Osteoblast (primary cell): Measurements from ENCODE around the gene DUSP3. TPM values are rescaled to one million over a fixed set of nuclear protein-coding genes. Genes with fewer than 3 reads are reported as not detected.

Source experiments
- DNase-seq: peaks from one replicate; pipeline ENCODE4 v3.0.0; 2011; ENCODE audit warnings: low spot score, mixed read lengths; ENCODE audit not compliant: insufficient read length; ENCODE audit errors: missing footprints
- H2AFZ ChIP-seq: 2 replicates; pipeline ENCODE4 v1.6.0; 2011; ENCODE audit warnings: mild to moderate bottlenecking, low read length
- H3K27ac ChIP-seq: 2 replicates; pipeline ENCODE4 v1.5.1; 2011; ENCODE audit warnings: mild to moderate bottlenecking, low read depth, low read length, moderate library complexity
- H3K27me3 ChIP-seq: 2 replicates; pipeline ENCODE4 v1.6.0; 2012; ENCODE audit warnings: mild to moderate bottlenecking, control low read depth, inconsistent platforms, low read length, moderate library complexity; ENCODE audit not compliant: insufficient read depth
- H3K36me3 ChIP-seq: 2 replicates; pipeline ENCODE4 v1.5.1; 2011; ENCODE audit warnings: mild to moderate bottlenecking, low read length, control low read depth, moderate library complexity; ENCODE audit not compliant: insufficient read depth
- H3K4me1 ChIP-seq: 2 replicates; pipeline ENCODE4 v1.5.1; 2011; ENCODE audit warnings: mild to moderate bottlenecking, low read length, control low read depth, moderate library complexity; ENCODE audit not compliant: insufficient read depth
- H3K4me2 ChIP-seq: 2 replicates; pipeline ENCODE4 v1.6.0; 2011; ENCODE audit warnings: mild to moderate bottlenecking, low read length; ENCODE audit not compliant: insufficient read depth
- H3K4me3 ChIP-seq: fragments of 200-600 bp; sonication (generic); 3 replicates; pipeline ENCODE4 v1.5.1; 2012; ENCODE audit warnings: mild to moderate bottlenecking, low read length, inconsistent platforms; ENCODE audit not compliant: insufficient read depth
- H3K79me2 ChIP-seq: 2 replicates; pipeline ENCODE4 v1.6.0; 2012; ENCODE audit warnings: mild to moderate bottlenecking, low read length, control low read depth, inconsistent platforms; ENCODE audit not compliant: insufficient read depth
- H3K9me3 ChIP-seq: 2 replicates; pipeline ENCODE4 v1.5.1; 2011; ENCODE audit warnings: low read depth, low read length, control low read depth
- H4K20me1 ChIP-seq: 2 replicates; pipeline ENCODE4 v1.6.0; 2012; ENCODE audit warnings: mild to moderate bottlenecking, low read length, control low read depth; ENCODE audit not compliant: insufficient read depth
- CTCF ChIP-seq: IDR thresholded peaks from 2 replicates; pipeline ENCODE4 v1.5.1; 2011; ENCODE audit warnings: mild to moderate bottlenecking, low read depth, low read length, moderate library complexity; ENCODE audit errors: extremely low read depth
- total RNA-seq: library from RNA; depleted of rRNA; stranded (reverse); fragments of >200 nt; gene quantifications from 2 replicates; pipeline ENCODE4 v1.2.3, GENCODE V29; 2012

DUSP3 gene
- total RNA-seq, 1 donor = 68.8 TPM

- H3K4me1 ChIP-seq = peaks cover 67% of the 10 kb centered on the region
- H3K27ac ChIP-seq = no peak overlapping the region
- H3K4me2 ChIP-seq = no peak overlapping the region
- H3K27me3 ChIP-seq = no peaks in the 10 kb centered on the region
- DNase-seq = no peak
- no peak for TF ChIP-seq CTCF
- no peaks in the 10 kb centered on the region for H4K20me1 ChIP-seq
- H3K9me3 ChIP-seq = no peaks in the 10 kb centered on the region
- H3K36me3 ChIP-seq = no peaks in the 10 kb centered on the region
- H3K4me3 ChIP-seq = no peak overlapping the region
- no peaks in the 10 kb centered on the region for H3K79me2 ChIP-seq
- H2AFZ ChIP-seq = no peak overlapping the region
Observed at GRCh38 chr17:43736389-43736788, 42.4 kb downstream of the DUSP3 start.

- peak overlapping the region; percentile 29 for H3K4me2 ChIP-seq
- peaks cover 50% of the 10 kb centered on the region for H3K4me1 ChIP-seq
- no peaks in the 10 kb centered on the region for H3K36me3 ChIP-seq
- no peak for TF ChIP-seq CTCF
- no peaks in the 10 kb centered on the region for H3K27me3 ChIP-seq
- DNase-seq = peak; percentile 89
- no peak overlapping the region for H2AFZ ChIP-seq
- no peaks in the 10 kb centered on the region for H4K20me1 ChIP-seq
- peak overlapping the region; percentile 49 for H3K27ac ChIP-seq
- H3K4me3 ChIP-seq = no peak overlapping the region
- H3K79me2 ChIP-seq = no peaks in the 10 kb centered on the region
- no peaks in the 10 kb centered on the region for H3K9me3 ChIP-seq
Observed at GRCh38 chr17:43734376-43734775, 44.4 kb downstream of the DUSP3 start.

GRCh38 chr17:43733956-43734355, 44.8 kb downstream of the DUSP3 start:
- Histone ChIP-seq H3K4me1 (peaks cover 49% of the 10 kb centered on the region), H2AFZ (no peak overlapping the region), H3K36me3 (no peaks in the 10 kb centered on the region), H3K9me3 (no peaks in the 10 kb centered on the region), H3K79me2 (no peaks in the 10 kb centered on the region), H4K20me1 (no peaks in the 10 kb centered on the region), H3K27me3 (no peaks in the 10 kb centered on the region), H3K27ac (peak overlapping the region; percentile 34), H3K4me2 (peak overlapping the region; percentile 29), H3K4me3 (no peak overlapping the region)
- no peak for TF ChIP-seq CTCF
- DNase-seq = no peak

- no peak for DNase-seq
- no peaks in the 10 kb centered on the region for H4K20me1 ChIP-seq
- H3K79me2 ChIP-seq = no peaks in the 10 kb centered on the region
- no peaks in the 10 kb centered on the region for H3K27me3 ChIP-seq
- peak overlapping the region; percentile 39 for H3K4me2 ChIP-seq
- peak overlapping the region; percentile 34 for H3K27ac ChIP-seq
- H3K4me3 ChIP-seq = no peak overlapping the region
- no peak overlapping the region for H2AFZ ChIP-seq
- peaks cover 49% of the 10 kb centered on the region for H3K4me1 ChIP-seq
- no peaks in the 10 kb centered on the region for H3K9me3 ChIP-seq
- H3K36me3 ChIP-seq = no peaks in the 10 kb centered on the region
- TF ChIP-seq CTCF = no peak
Observed at GRCh38 chr17:43732958-43733357, 45.8 kb downstream of the DUSP3 start.
